ENCODE data around the gene APOBEC3G. TPM values are rescaled to one million over a fixed set of nuclear protein-coding genes. Genes with fewer than 3 reads are reported as not detected.

Gene APOBEC3G
- polyA plus RNA-seq, 1 of the 3 experiments (the other 2 are of a cell fraction): not detected

GRCh38 chr22:39123751-39124581, 46.9 kb downstream of the APOBEC3G start:
- no peak overlapping the region for H3K4me2 ChIP-seq
- no peak for TF ChIP-seq GABPA (IDR thresholded peaks at IDR 0.05; ENCODE audit: low read depth)
- no peak for TF ChIP-seq USF1 (IDR thresholded peaks at IDR 0.05; ENCODE audit: borderline replicate concordance, low read depth)
- no peak for TF ChIP-seq JUND (IDR thresholded peaks at IDR 0.05)
- TF ChIP-seq ZBTB33 (IDR thresholded peaks at IDR 0.05; ENCODE audit: borderline replicate concordance, low read depth): no peak
- H3K9ac ChIP-seq: no peak overlapping the region
- POLR2A ChIA-PET: no interaction called here
- no peaks in the 10 kb centered on the region for H3K4me1 ChIP-seq (ENCODE audit: control insufficient read depth in 1 of 2, insufficient read depth in 2 of 2, low read depth in 1 of 2, low read length in 1 of 2)
- H3F3A ChIP-seq (replicated peaks; ENCODE audit: insufficient read depth): no peaks in the 10 kb centered on the region
- H4K20me1 ChIP-seq (ENCODE audit: insufficient read depth): no peaks in the 10 kb centered on the region
- WGBS (ENCODE audit: low lambda C conversion rate): 62% methylated on average over 18 of the region's 33 CpGs
- no peaks in the 10 kb centered on the region for H3K79me2 ChIP-seq (ENCODE audit: insufficient read depth)
- no peak overlapping the region for H2AFZ ChIP-seq (ENCODE audit: low read depth)
- no peak overlapping the region for H3K27ac ChIP-seq (ENCODE audit: low read depth in 2 of 2, low read length in 1 of 2)
- no peaks in the 10 kb centered on the region for H3K9me2 ChIP-seq
- CTCF ChIA-PET: interaction anchor here (0.8 to 3.0 kb wide), 3 partner anchors 11 to 254 kb away, joined by 3 to 20 read pairs (median 4); no protein-coding TSS in a partner anchor
- H3K9me3 ChIP-seq: no peaks in the 10 kb centered on the region
- no peaks in the 10 kb centered on the region for H3K27me3 ChIP-seq (ENCODE audit: insufficient read depth)
- no peak overlapping the region for H3K4me3 ChIP-seq (ENCODE audit: low read depth in 2 of 2, low read length in 1 of 2)
- peak; percentile 1 for DNase-seq
- no peaks in the 10 kb centered on the region for H3K36me3 ChIP-seq (replicated peaks in 1 of 2; ENCODE audit: control insufficient read depth in 1 of 2, insufficient read depth in 2 of 2, low read length in 1 of 2)

GRCh38 chr22:39125622-39126021, 48.5 kb downstream of the APOBEC3G start:
- Histone ChIP-seq H3K9me3 (no peaks in the 10 kb centered on the region), H3F3A (replicated peaks; ENCODE audit: insufficient read depth) (no peaks in the 10 kb centered on the region), H3K36me3 (replicated peaks in 1 of 2; ENCODE audit: control insufficient read depth in 1 of 2, insufficient read depth in 2 of 2, low read length in 1 of 2) (no peaks in the 10 kb centered on the region), H3K79me2 (ENCODE audit: insufficient read depth) (no peaks in the 10 kb centered on the region), H3K4me2 (no peak overlapping the region), H3K4me3 (ENCODE audit: low read depth in 2 of 2, low read length in 1 of 2) (no peak overlapping the region), H3K27ac (ENCODE audit: low read depth in 2 of 2, low read length in 1 of 2) (no peak overlapping the region), H4K20me1 (ENCODE audit: insufficient read depth) (no peaks in the 10 kb centered on the region), H3K9ac (no peak overlapping the region), H3K9me2 (no peaks in the 10 kb centered on the region), H3K27me3 (ENCODE audit: insufficient read depth) (no peaks in the 10 kb centered on the region), H2AFZ (ENCODE audit: low read depth) (no peak overlapping the region), H3K4me1 (ENCODE audit: control insufficient read depth in 1 of 2, insufficient read depth in 2 of 2, low read depth in 1 of 2, low read length in 1 of 2) (no peaks in the 10 kb centered on the region)
- POLR2A ChIA-PET: no interaction called here
- no CpG with 5 or more reads among the region's 5 CpGs for WGBS (ENCODE audit: low lambda C conversion rate)
- DNase-seq: no peak
- CTCF ChIA-PET: interaction anchor here (0.6 to 3.0 kb wide), 5 partner anchors 10 to 1156 kb away, joined by 3 to 20 read pairs (median 4); no protein-coding TSS in a partner anchor
- TF ChIP-seq IRF3 (IDR thresholded peaks at IDR 0.05; ENCODE audit: low read depth, low read length) (no peak), MXI1 (IDR thresholded peaks at IDR 0.05; ENCODE audit: low read depth, low read length) (no peak), EZH2phosphoT487 (IDR thresholded peaks at IDR 0.05; ENCODE audit: borderline replicate concordance, low read depth) (no peak), RXRA (IDR thresholded peaks at IDR 0.05; ENCODE audit: borderline replicate concordance, low read depth) (no peak), TEAD4 (IDR thresholded peaks at IDR 0.05; ENCODE audit: borderline replicate concordance, insufficient read depth) (no peak), RCOR1 (IDR thresholded peaks at IDR 0.05; ENCODE audit: low read length) (no peak), SMC3 (IDR thresholded peaks at IDR 0.05; ENCODE audit: low read depth, low read length) (no peak), FOXJ3 (CRISPR knock-in tag; IDR thresholded peaks at IDR 0.05) (no peak), GABPA (IDR thresholded peaks at IDR 0.05; ENCODE audit: low read depth) (no peak), ELF1 (IDR thresholded peaks at IDR 0.05) (no peak)

Measured in SK-N-SH (cell line).